K562 treated with DMSO at 1 percent for 4 hours (cell line): ENCODE data around the gene PAPOLB. TPM values are rescaled to one million over a fixed set of nuclear protein-coding genes. Genes with fewer than 3 reads are reported as not detected.

Experiments used
- total RNA-seq: library from RNA; unstranded; fragments of 300-600 nt; gene quantifications from 2 replicates; pipeline ENCODE4 v1.2.3, GENCODE V29; 2022; ENCODE audit not compliant: insufficient read depth

Gene PAPOLB
- not detected in 2 replicates for total RNA-seq

DNA sequence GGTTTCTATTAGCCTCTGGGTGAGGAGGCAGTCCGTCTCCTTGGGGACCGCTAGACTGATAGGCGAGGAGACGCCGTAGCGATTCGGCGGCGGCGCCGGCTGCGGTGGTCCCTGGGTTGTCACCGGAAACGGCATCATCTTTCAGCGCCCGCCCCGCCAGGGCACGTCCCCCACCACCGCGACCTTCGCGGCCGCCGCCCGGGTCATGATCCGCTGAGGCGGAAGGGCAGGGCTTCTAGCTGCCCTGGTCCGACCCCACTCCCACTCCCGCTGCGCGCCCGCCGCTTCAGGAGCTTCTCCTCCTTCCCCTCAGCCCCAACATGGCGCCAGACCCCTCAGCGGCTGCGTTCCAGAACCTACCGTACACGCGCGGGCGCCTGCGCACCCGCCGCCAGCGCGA, at the start of gene PAPOLB:
Gene PAPOLB, minus strand, starts transcription at position 358 of the 400 bp plus-strand sequence. Its CDS starts 220 bp downstream, at position 138.

DNA sequence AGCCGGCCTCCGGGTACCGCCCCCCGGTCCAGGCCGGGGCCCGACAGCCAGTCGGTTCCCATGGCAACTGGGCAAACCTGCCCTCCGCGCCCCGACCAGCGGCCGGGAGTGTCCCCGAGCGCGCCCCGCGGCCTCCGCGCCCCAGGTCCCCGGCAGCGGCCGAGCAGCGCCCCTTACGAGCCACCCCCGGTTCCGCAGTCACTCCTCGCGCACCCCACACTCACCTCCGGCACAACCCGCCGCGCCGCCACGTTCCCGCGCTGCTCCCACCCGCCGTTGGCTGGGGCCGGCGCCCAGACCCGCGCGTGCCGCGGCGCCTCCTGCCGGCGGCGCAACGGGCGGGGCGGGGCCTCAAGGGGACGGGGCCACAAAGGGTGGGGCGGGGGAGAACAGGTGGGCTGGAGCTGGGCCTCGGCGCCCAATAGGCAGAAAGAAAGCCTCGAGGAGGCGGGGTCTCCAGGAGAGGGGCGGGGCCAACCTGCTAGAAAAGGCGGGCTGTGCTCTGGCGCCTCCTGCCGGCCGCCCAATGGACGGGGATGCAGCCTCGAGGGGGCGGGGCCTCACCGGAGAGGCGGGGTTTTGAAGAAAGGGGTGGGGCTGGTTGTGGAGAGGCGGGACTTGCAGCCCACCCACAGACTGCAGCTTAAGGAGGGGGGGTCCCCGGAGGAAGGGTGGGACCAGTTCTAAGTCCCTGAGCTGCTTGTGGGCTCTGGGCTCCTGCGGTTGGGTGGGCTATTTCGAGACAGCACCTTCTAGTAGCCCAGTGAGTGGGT, 21.7 kb upstream of the PAPOLB start, which contains the start of gene RADIL:
Gene RADIL, minus strand, starts transcription at position 345 of the 773 bp plus-strand sequence. CDS start 5,577 bp downstream, outside the sequence.

Other genes with a start within 250 kb of the PAPOLB start
- 11.2 and 11.4 TPM in 2 replicates for gene FOXK1, start 179.7 kb downstream of the PAPOLB start, total RNA-seq
- 47.4 and 49.2 TPM in 2 replicates for gene AP5Z1, start 86.4 kb downstream of the PAPOLB start, total RNA-seq
- gene RADIL, start 21.7 kb upstream of the PAPOLB start, total RNA-seq = 3.3 and 5.9 TPM in 2 replicates
- gene MMD2, start 97.2 kb upstream of the PAPOLB start, total RNA-seq = not detected in 2 replicates
- gene RBAK, start 183.8 kb upstream of the PAPOLB start, total RNA-seq = 5.0 and 5.2 TPM in 2 replicates